Prostate gland (tissue), 2 donors: ENCODE data around the gene OR2V2. TPM values are rescaled to one million over a fixed set of nuclear protein-coding genes. Genes with fewer than 3 reads are reported as not detected.

Source experiments
- DNase-seq: peaks from one replicate; pipeline ENCODE4 v3.0.0-alpha.2; 2019; ENCODE audit warnings: low spot score
- H3K27ac ChIP-seq, 2 donors: fragments of 200-600 bp; sonication (generic); 2 replicates each; pipeline ENCODE4 v1.5.1; 2017 to 2019
- H3K27me3 ChIP-seq: fragments of 200-600 bp; sonication (generic); replicated peaks from 2 replicates; pipeline ENCODE4 v1.5.1; 2019; ENCODE audit not compliant: insufficient read depth
- H3K36me3 ChIP-seq, 2 donors: fragments of 200-600 bp; sonication (generic); 1 replicate in 1 of 2; 2 replicates in 1 of 2; pipeline versions ENCODE4 v1.5.1 to v1.8.1; 2017 to 2019
- H3K4me1 ChIP-seq: fragments of 200-600 bp; sonication (generic); replicated peaks from 2 replicates; pipeline ENCODE4 v1.5.1; 2019
- H3K4me3 ChIP-seq, 2 donors: fragments of 200-600 bp; sonication (generic); 2 replicates each; pipeline ENCODE4 v1.5.1; 2017 to 2019
- H3K9me3 ChIP-seq: fragments of 200-600 bp; sonication (generic); 2 replicates; pipeline ENCODE4 v1.5.1; 2017
- CTCF ChIP-seq, 4 experiments: fragments of 200-600 bp in 2 of 4; fragments of 450-650 bp in 2 of 4; sonication (generic) in 2 of 4; IDR thresholded peaks; 1 replicate in 3 of 4; 2 replicates in 1 of 4; pipeline ENCODE4 v1.5.1; 2016 to 2019; ENCODE audit warnings: antibody characterized with exemption in 4 of 4, mild to moderate bottlenecking in 2 of 4, moderate library complexity in 2 of 4
- POLR2A ChIP-seq: fragments of 450-650 bp; IDR thresholded peaks from one replicate; pipeline ENCODE4 v1.6.1; 2016; ENCODE audit warnings: antibody characterized with exemption, mild to moderate bottlenecking
- POLR2AphosphoS5 ChIP-seq: sonication (generic); formaldehyde crosslinking; IDR thresholded peaks from one replicate; pipeline ENCODE4 v1.6.1; 2017; ENCODE audit warnings: antibody characterized with exemption
- WGBS: methylation state at CpG from one replicate; pipeline ENCODE4 v1.1.5; 2018; 5-methylcytosine and 5-hydroxymethylcytosine counted together
- intact Hi-C: fragments of 100-400 bp; cut with DNase I; formaldehyde crosslinking; loops from one replicate; pipeline ENCODE4 v1.14.2; 2022
- total RNA-seq, 2 donors: library from RNA; depleted of rRNA; stranded (reverse); fragments of >200 nt; gene quantifications; one replicate each; pipeline ENCODE4 v1.1.0, GENCODE V29; 2016

The OR2V2 gene
- total RNA-seq, 2 donors from 2014 or later, result not detected

DNA sequence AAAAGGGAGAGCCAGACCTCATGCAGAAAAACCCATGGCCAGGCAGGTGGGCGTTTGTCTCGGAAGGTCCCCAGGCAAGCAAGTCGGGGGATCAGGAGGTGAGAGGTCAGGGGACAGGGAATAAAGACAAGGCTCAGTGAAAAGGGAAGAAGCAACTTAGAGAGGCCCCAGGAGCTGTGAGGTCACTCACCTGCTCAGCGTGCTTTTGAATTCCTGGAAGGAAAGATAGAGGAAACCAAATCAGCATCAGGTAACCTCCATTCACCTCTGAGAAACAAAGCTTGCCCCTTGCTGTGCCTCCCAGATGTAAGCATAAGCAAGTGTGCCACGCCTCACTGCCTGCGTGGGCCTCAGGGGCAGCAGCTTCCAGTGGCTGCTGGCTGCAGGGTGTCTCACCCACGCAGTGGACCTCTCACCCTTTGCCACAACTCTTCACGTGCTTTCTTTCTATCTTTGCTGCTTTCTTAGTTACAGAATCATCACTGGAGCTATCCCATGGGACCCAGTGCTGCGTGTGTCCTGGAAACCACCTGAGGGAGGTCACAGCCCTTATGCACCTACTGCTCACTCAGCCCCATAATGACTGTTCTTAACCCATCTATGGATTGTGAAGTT lies 51.6 kb downstream of the OR2V2 start:
- Histone ChIP-seq H3K36me3 (no peaks in the 10 kb centered on the region), H3K27me3 (no peaks in the 10 kb centered on the region), H3K4me3 (no peak overlapping the region), H3K9me3 (no peaks in the 10 kb centered on the region), H3K4me1 (no peaks in the 10 kb centered on the region), H3K27ac (no peak overlapping the region)
- WGBS, result 70% methylated on average over 9 of the region's 9 CpGs
- intact Hi-C loops, result no loop called here
- no peak for TF ChIP-seq CTCF (IDR thresholded peaks at IDR 0.05)
- no peak for TF ChIP-seq POLR2A
- no peak for TF ChIP-seq POLR2AphosphoS5
- no peak for DNase-seq

DNA sequence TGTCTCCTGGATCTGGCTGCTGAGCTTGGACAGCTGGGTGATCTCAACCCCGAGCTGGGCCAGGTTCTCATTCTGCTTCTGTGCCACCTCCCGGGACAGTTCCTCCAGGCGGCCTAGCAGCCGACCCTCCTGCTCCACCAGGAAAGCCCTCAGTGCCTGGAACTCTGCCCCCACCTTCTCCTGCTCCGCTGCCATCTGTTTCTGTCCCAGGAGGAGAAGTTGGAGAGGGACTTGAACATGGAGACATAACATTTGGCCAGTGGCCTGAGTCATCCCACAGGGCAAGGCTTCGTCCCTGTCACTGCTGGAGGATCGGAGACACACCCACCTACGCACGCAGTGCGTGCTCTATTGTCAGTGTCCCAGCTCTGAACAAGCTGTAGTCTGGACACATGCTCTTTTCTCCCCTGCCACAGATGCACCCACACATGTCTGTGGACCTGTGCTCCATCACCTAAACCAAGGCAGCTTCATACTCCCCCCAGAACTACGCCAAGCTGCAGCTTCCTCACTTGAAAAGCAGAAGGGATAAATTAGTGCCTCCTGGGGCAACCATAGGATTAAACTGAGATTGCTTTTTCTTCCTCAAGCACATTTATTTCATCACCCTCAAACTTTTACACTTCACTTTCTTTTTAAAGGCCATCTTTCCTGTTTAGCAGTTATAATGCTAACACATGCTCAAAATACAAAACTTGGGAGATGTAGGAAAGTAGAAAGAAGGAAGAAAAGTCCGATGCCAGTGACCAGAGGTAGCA lies 52.7 kb downstream of the OR2V2 start:
- 86% methylated on average over 12 of the region's 12 CpGs for WGBS
- no peaks in the 10 kb centered on the region for H3K36me3 ChIP-seq
- H3K27ac ChIP-seq, result no peak overlapping the region
- no peak for DNase-seq
- H3K27me3 ChIP-seq, result no peaks in the 10 kb centered on the region
- intact Hi-C loops, result no loop called here
- H3K9me3 ChIP-seq, result no peaks in the 10 kb centered on the region
- no peak for TF ChIP-seq POLR2A
- TF ChIP-seq POLR2AphosphoS5, result no peak
- no peak for TF ChIP-seq CTCF (IDR thresholded peaks at IDR 0.05)
- H3K4me1 ChIP-seq, result peaks cover 1% of the 10 kb centered on the region
- no peak overlapping the region for H3K4me3 ChIP-seq

GRCh38 chr5:181200816-181201215 lies 53.4 kb downstream of the OR2V2 start:
- no peak for DNase-seq
- Histone ChIP-seq H3K27me3 (no peaks in the 10 kb centered on the region), H3K27ac (no peak overlapping the region), H3K4me1 (peaks cover 9% of the 10 kb centered on the region), H3K4me3 (no peak overlapping the region), H3K36me3 (no peaks in the 10 kb centered on the region), H3K9me3 (no peaks in the 10 kb centered on the region)
- 73% methylated on average over 4 of the region's 4 CpGs for WGBS
- intact Hi-C loops, result no loop called here
- no peak for TF ChIP-seq POLR2A

DNA sequence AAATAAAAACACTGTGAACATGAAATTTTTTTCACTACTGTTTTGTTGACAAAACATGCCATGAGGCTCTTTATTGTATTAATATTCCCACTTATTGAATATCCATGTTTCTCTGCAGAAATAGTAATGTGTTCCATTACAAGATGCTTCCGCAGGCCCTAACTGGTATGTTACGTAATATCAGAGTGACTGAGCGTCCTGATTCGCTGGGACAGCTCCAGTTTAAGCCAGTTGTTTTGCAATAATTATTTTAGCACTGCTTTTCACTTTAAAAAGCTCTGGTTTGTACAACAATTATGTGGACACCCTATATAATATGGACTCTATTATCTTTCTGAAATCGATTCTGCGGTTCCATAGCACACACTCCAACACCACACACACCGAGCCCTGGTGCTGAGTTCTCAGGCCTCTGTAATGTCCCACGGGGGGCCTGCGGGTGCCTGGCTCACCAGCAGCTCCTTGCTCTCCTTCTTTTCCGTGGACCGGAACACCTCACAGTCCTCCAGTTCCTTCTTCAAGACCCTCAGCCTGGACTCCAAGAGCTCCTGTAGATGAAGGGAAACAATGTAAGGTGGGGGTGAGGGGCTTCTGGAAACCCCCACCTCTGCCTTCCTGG lies 55.8 kb downstream of the OR2V2 start:
- 72% methylated on average over 11 of the region's 11 CpGs for WGBS
- no peak for DNase-seq
- TF ChIP-seq POLR2A, result no peak
- no peak overlapping the region for H3K4me3 ChIP-seq
- no peaks in the 10 kb centered on the region for H3K27me3 ChIP-seq
- H3K4me1 ChIP-seq, result peaks cover 14% of the 10 kb centered on the region
- no peaks in the 10 kb centered on the region for H3K36me3 ChIP-seq
- intact Hi-C loops, result no loop called here
- H3K9me3 ChIP-seq, result no peaks in the 10 kb centered on the region
- no peak overlapping the region for H3K27ac ChIP-seq

- no peaks in the 10 kb centered on the region for H3K27me3 ChIP-seq
- no peak for TF ChIP-seq POLR2A
- no peak for TF ChIP-seq POLR2AphosphoS5
- TF ChIP-seq CTCF (IDR thresholded peaks at IDR 0.05), result no peak
- 9% methylated on average over 16 of the region's 17 CpGs for WGBS
- H3K9me3 ChIP-seq, result no peaks in the 10 kb centered on the region
- peak overlapping the region; percentile 39 to 68 for H3K27ac ChIP-seq
- peak overlapping the region; percentile 53 to 60 for H3K4me3 ChIP-seq
- no peak for DNase-seq
- H3K4me1 ChIP-seq, result peaks cover 14% of the 10 kb centered on the region
- intact Hi-C loops, result no loop called here
- no peaks in the 10 kb centered on the region for H3K36me3 ChIP-seq
These were observed 56.4 kb downstream of the OR2V2 start for GRCh38 chr5:181203777-181204112.
